ENCODE results near the gene C21orf91. TPM values are rescaled to one million over a fixed set of nuclear protein-coding genes. Genes with fewer than 3 reads are reported as not detected.

The C21orf91 gene
- total and polyA plus RNA-seq, 2 donors (not counting 3 experiments of a cell fraction or from before 2014, with no cell fraction given) = 1.3 to 4.2 TPM

DNA sequence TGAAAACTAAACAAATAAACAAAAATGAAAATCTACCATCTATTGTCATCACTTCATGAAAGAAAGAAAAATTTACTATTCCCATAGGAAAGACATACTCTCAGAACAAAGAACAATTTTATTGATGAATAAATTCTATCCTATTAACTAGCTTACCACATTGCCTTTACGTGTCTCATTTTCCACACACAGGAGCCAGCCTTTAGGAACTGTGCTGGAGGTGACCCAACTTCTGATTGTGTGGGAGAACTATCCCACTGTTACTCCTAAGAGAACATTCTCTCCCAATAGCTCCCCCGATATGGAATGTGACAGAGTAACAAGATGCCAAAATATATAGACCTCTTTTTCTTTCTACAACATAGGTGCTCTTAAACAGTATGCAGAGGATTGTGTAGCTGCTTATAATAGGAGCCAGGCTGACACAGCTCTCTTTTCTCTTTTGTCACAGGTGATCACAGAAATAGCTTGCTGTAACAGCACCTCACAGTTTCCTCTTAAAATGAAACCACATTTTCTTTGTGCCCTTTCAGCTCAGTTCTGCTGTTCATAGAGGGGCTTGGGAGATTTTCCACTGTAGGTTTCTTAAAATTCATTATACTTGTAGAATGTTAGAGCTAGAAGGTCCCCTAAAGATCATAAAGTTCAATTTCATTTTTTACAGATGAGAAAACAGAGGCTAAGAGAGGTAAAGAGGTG, 35.5 kb downstream of the C21orf91 start:
- intact Hi-C loops (cut with micrococcal nuclease) = no loop called here
- H3K4me2 ChIP-seq (ENCODE audit: insufficient read depth, low read length) = no peak overlapping the region
- H3K27ac ChIP-seq (ENCODE audit: insufficient read depth, low read depth, low read length) = no peak overlapping the region
- H3K79me2 ChIP-seq (ENCODE audit: control insufficient read depth, insufficient read depth, low read length) = no peaks in the 10 kb centered on the region
- H3K9me1 ChIP-seq (replicated peaks; ENCODE audit: control insufficient read depth, extremely low read depth, insufficient read depth, low read length) = no peaks in the 10 kb centered on the region
- no peaks in the 10 kb centered on the region for H4K20me1 ChIP-seq (replicated peaks; ENCODE audit: control insufficient read depth, extremely low read depth, insufficient read depth, low read length)
- H3K9me3 ChIP-seq (replicated peaks; ENCODE audit: control insufficient read depth, insufficient read depth, low read length) = no peaks in the 10 kb centered on the region
- no peak overlapping the region for H3K4me3 ChIP-seq (replicated peaks in 1 of 3; ENCODE audit: insufficient read depth in 1 of 3, low read depth in 1 of 3, low read length in 3 of 3)
- H3K4me1 ChIP-seq (ENCODE audit: control insufficient read depth, extremely low read depth, insufficient read depth, low read length) = no peaks in the 10 kb centered on the region
- ChIA-PET POLR2A (no interaction called here), CTCF (interaction anchor here (1.2 kb wide), 1 partner anchor 10 kb away, joined by 4 read pairs; no protein-coding TSS in a partner anchor)
- no peaks in the 10 kb centered on the region for H3K27me3 ChIP-seq (ENCODE audit: control insufficient read depth in 2 of 2, insufficient read depth in 2 of 2, low read length in 2 of 2)
- H3K9ac ChIP-seq (replicated peaks; ENCODE audit: extremely low read depth, insufficient read depth, low read length) = no peak overlapping the region
- dilution Hi-C loops (cut with MboI; ENCODE audit: extremely low pct_ligation_motif_present, low sequenced_read_pairs) = no loop called here
- peaks cover 0 to 2% of the 10 kb centered on the region in 2 experiments for H3K36me3 ChIP-seq (ENCODE audit: control insufficient read depth in 2 of 2, extremely low read depth in 1 of 2, insufficient read depth in 2 of 2, low read length in 2 of 2)
- FAIRE-seq (no peak), DNase-seq (ENCODE audit: low read depth, low spot score) (no peak)
- no peak for TF ChIP-seq POLR2AphosphoS5 (IDR thresholded peaks at IDR 0.05; ENCODE audit: insufficient read depth, low read depth, low read length)
- no peak for TF ChIP-seq FOS (IDR thresholded peaks at IDR 0.05; ENCODE audit: borderline replicate concordance, insufficient read depth, low read length)
- no peak for TF ChIP-seq JUN (IDR thresholded peaks at IDR 0.05; ENCODE audit: borderline replicate concordance, insufficient read depth, insufficient read length, low read depth)
- TF ChIP-seq MYC (IDR thresholded peaks at IDR 0.05; ENCODE audit: low read depth, low read length) = no peak
- TF ChIP-seq POLR2A (IDR thresholded peaks at IDR 0.05; ENCODE audit: low read depth, low read length) = no peak
- TF ChIP-seq, protein P1, sequence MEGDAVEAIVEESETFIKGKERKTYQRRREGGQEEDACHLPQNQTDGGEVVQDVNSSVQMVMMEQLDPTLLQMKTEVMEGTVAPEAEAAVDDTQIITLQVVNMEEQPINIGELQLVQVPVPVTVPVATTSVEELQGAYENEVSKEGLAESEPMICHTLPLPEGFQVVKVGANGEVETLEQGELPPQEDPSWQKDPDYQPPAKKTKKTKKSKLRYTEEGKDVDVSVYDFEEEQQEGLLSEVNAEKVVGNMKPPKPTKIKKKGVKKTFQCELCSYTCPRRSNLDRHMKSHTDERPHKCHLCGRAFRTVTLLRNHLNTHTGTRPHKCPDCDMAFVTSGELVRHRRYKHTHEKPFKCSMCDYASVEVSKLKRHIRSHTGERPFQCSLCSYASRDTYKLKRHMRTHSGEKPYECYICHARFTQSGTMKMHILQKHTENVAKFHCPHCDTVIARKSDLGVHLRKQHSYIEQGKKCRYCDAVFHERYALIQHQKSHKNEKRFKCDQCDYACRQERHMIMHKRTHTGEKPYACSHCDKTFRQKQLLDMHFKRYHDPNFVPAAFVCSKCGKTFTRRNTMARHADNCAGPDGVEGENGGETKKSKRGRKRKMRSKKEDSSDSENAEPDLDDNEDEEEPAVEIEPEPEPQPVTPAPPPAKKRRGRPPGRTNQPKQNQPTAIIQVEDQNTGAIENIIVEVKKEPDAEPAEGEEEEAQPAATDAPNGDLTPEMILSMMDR (IDR thresholded peaks at IDR 0.05; ENCODE audit: extremely low read depth in 1 of 2, insufficient read depth in 1 of 2, low read depth in 1 of 2, low read length in 2 of 2) = no peak
- TF ChIP-seq EZH2 (IDR thresholded peaks at IDR 0.05; ENCODE audit: borderline replicate concordance, low read depth, low read length, severe bottlenecking) = no peak
- TF ChIP-seq GATA2 (IDR thresholded peaks at IDR 0.05; ENCODE audit: insufficient read depth, insufficient read length, low read depth, low read length) = no peak
- TF ChIP-seq, protein P2, sequence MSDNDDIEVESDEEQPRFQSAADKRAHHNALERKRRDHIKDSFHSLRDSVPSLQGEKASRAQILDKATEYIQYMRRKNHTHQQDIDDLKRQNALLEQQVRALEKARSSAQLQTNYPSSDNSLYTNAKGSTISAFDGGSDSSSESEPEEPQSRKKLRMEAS (IDR thresholded peaks at IDR 0.05; ENCODE audit: insufficient read depth, insufficient read length) = no peak
- no peak overlapping the region for H2AFZ ChIP-seq (ENCODE audit: low read depth, low read length)
- no TSS peak for BruUV-seq (replicated peaks)
